Fibroblast of mammary gland (primary cell): ENCODE measurements around the gene TMEM163.
A peak's percentile ranks its signal among the peaks of the same experiment; 100 is the strongest.
"Not testable (repeated sequence)": the region's sequence is repeated elsewhere in the genome, so short reads cannot be mapped to it uniquely, and the experiment has no call there.

Source experiments
- DNase-seq: peaks from one replicate; pipeline ENCODE4 v3.0.0-alpha.2; 2010; ENCODE audit warnings: low read depth
- H3K4me3 ChIP-seq: 2 replicates; pipeline ENCODE4 v1.5.1; 2011; ENCODE audit warnings: low read depth, mild to moderate bottlenecking, low read length, moderate library complexity; ENCODE audit not compliant: control insufficient read depth
- CTCF ChIP-seq: conservative IDR thresholded peaks from 2 replicates; pipeline ENCODE4 v1.5.1; 2011; ENCODE audit warnings: low read depth, low read length, inconsistent platforms; ENCODE audit not compliant: control insufficient read depth, insufficient read depth

The TMEM163 gene

GRCh38 chr2:134659724-134660123 is 59.1 kb downstream of the TMEM163 start:
- no peak for DNase-seq
- TF ChIP-seq CTCF, result no peak

GRCh38 chr2:134657650-134658250 is 61.0 kb downstream of the TMEM163 start:
- peak; percentile 14 for TF ChIP-seq CTCF
- no peak for DNase-seq
- H3K4me3 ChIP-seq, result no peak overlapping the region

More at GRCh38 chr2:134659724-134660123, 59.1 kb downstream of the TMEM163 start:
- no peak overlapping the region for H3K4me3 ChIP-seq

GRCh38 chr2:134656391-134656790 is 62.4 kb downstream of the TMEM163 start:
- DNase-seq, H3K4me3 ChIP-seq: not testable (repeated sequence)

GRCh38 chr2:134648586-134648985 is 70.2 kb downstream of the TMEM163 start:
- no peak for TF ChIP-seq CTCF
- no peak overlapping the region for H3K4me3 ChIP-seq
- DNase-seq, result no peak

- no peak overlapping the region for H3K4me3 ChIP-seq
- DNase-seq, result no peak
- TF ChIP-seq CTCF, result no peak
Observed at GRCh38 chr2:134647607-134648256, 71.1 kb downstream of the TMEM163 start.

- TF ChIP-seq CTCF, result no peak
- no peak for DNase-seq
- no peak overlapping the region for H3K4me3 ChIP-seq
Observed at GRCh38 chr2:134642938-134643337, 75.9 kb downstream of the TMEM163 start.

GRCh38 chr2:134640494-134640893 is 78.3 kb downstream of the TMEM163 start:
- DNase-seq, result no peak
- TF ChIP-seq CTCF, result no peak
- H3K4me3 ChIP-seq, result no peak overlapping the region
